ENCODE measurements around the gene PRG2.
"Not testable (repeated sequence)": the region's sequence is repeated elsewhere in the genome, so short reads cannot be mapped to it uniquely, and the experiment has no call there.

Gene PRG2

DNA sequence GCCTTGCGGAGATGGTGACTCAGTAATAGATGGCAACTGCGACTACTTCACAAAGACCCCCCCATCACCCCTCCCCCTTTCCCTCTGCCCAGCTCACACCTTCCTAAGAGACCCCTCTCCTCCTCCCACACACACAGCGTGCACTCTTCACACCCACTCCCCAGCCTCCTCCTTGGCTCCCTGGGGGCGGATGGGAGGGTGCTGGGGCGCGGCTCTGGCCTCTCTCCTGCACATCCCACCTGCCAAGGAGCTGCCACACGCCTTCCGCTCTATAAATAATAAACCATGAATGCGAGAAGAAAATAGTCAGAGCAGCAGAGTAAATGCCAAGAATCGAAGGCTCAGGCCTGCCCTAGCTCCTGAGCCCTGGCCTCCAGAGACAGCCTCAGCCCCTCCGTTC, 47.7 kb downstream of the PRG2 start:
- DNase-seq = no peak

DNA sequence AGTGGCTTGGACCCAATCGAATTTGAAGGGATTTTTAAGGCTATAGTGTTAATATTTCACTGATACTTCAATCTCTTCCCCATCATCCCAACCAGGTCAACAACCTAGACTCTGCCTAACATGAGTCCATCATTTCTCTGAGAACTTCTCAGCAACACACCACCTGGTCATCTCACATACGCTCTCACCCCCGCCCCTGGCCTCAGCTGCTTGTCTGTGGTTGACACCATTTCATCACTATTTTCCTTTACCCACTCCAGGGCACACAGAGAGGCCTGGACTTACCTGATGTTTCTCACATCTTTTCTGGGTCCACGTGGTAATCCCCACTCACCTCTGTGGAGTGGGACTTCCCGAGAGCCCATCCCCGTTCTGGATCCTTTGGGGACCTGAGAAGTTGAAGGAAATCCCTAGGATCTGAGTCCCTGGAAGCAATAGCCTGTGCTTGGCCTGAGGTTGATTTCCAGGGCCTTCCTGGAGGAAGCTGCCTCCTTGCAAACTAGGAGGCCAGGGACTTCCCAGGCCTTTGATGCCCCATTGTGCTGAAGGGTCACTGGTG, 49.1 kb downstream of the PRG2 start:
- DNase-seq = no peak

DNA sequence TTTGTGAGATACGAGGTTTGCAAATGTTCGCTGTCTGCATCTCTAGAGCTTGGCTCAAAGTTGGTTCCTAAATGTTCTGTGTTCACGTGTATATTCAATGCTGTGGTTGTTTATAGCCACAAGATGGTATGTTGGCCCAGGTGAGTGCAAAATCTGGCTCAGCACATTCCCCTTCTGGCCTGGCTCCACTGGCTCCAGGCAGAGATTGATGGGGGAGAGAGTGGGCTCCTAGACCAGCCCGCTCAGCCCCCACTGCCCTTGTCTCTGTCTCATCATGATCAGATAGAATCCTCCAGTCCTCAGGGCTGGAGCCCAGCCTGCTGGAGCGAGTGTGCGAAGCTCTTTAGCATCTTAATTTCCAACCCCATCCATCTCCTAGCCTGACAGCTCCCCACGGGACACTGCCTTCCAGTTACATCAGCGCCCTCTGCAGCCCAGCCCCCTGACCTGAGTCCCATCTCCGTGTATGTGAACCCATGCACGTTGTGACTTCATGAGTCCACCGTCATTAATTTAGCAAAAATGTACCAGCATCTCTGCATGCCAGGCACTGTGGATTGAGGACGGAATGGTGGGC, 50.3 kb downstream of the PRG2 start:
- DNase-seq = peak; percentile 72

DNA sequence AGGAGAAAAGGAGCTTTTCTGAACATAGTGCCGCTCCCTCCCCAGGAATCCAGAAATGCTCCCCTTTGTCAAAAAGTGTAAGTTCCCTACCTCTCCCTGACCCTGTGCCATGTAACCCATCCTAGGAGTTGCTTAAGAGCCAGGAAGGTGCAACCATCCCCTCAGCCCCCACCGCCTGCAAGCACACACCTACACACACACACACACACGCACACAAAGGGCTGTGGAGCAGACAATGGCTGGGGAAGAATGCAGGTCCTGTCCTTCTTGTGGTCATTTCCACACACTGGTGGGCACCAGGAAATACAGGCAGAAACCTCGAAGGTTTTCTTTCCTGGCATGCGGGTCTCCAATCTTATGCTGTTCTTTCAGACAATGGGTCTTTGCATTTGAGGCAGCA, 51.1 kb downstream of the PRG2 start:
- DNase-seq = no peak

GRCh38 chr11:57338142-57338541, 52.3 kb downstream of the PRG2 start, which contains the start of gene P2RX3:
P2RX3 (plus strand) TSS chr11:57338352; CDS start chr11:57338551, 199 bp downstream.
- no peak for DNase-seq

- not testable (repeated sequence) for DNase-seq
Measured at GRCh38 chr11:57336856-57337255, 53.6 kb downstream of the PRG2 start.
